Duodenal mucosa (tissue), 2 donors: ENCODE measurements around the gene ZNF613.
"Not testable (repeated sequence)": the region's sequence is repeated elsewhere in the genome, so short reads cannot be mapped to it uniquely, and the experiment has no call there.

Experiments used
- H3K27ac ChIP-seq: one replicate; pipeline ENCODE4 v1.7.0; 2013; ENCODE audit warnings: low read depth, low read length
- H3K27me3 ChIP-seq, 2 donors: one replicate each; pipeline ENCODE4 v1.7.0; 2013; ENCODE audit warnings: low read length in 2 of 2, control low read depth in 1 of 2; ENCODE audit not compliant: insufficient read depth in 2 of 2, control insufficient read depth in 1 of 2
- H3K36me3 ChIP-seq, 2 donors: one replicate each; pipeline ENCODE4 v1.7.0; 2013; ENCODE audit warnings: low read length in 2 of 2, control low read depth in 1 of 2; ENCODE audit not compliant: insufficient read depth in 2 of 2, control insufficient read depth in 1 of 2
- H3K4me1 ChIP-seq, 2 donors: one replicate each; pipeline ENCODE4 v1.7.0; 2013; ENCODE audit warnings: low read length in 2 of 2, control low read depth in 1 of 2; ENCODE audit not compliant: insufficient read depth in 2 of 2, control insufficient read depth in 1 of 2
- H3K4me3 ChIP-seq, 2 donors: one replicate each; pipeline ENCODE4 v1.7.0; 2013; ENCODE audit warnings: low read length in 2 of 2, low read depth in 1 of 2
- H3K9ac ChIP-seq, 2 donors: one replicate each; pipeline ENCODE4 v1.7.0; 2013; ENCODE audit warnings: low read length in 2 of 2, low read depth in 1 of 2
- H3K9me3 ChIP-seq, 2 donors: one replicate each; pipeline ENCODE4 v1.7.0; 2013; ENCODE audit warnings: low read length in 2 of 2, control low read depth in 1 of 2; ENCODE audit not compliant: control insufficient read depth in 1 of 2

ZNF613 gene

DNA sequence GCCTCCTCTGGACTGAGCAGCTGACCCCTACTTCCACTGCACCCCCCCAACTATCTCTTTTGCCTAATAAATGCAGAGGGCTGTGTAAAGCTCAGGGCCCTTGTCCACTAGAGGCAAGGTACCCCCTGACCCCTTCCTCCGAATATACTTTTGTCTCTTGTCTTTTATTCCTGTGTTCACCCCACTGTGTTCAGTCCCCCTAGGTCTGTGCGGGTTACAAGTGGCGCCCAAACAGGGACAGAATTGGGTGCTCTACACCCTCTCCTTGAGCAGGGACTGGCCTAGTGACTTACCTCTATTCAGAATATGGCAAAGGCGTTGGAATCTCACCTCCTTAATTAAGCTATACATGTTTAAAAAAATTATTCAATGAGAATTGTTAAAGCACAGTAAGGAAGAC is 44.4 kb downstream of the ZNF613 start:
- peak overlapping the region; percentile 34 to 56 for H3K4me3 ChIP-seq
- H3K27ac ChIP-seq, result no peak overlapping the region
- H3K36me3 ChIP-seq, result peaks cover 65 to 78% of the 10 kb centered on the region in 2 donors
- no peak overlapping the region for H3K9ac ChIP-seq
- no peaks in the 10 kb centered on the region for H3K4me1 ChIP-seq
- no peaks in the 10 kb centered on the region for H3K27me3 ChIP-seq
- peaks cover 86 to 91% of the 10 kb centered on the region in 2 donors for H3K9me3 ChIP-seq

DNA sequence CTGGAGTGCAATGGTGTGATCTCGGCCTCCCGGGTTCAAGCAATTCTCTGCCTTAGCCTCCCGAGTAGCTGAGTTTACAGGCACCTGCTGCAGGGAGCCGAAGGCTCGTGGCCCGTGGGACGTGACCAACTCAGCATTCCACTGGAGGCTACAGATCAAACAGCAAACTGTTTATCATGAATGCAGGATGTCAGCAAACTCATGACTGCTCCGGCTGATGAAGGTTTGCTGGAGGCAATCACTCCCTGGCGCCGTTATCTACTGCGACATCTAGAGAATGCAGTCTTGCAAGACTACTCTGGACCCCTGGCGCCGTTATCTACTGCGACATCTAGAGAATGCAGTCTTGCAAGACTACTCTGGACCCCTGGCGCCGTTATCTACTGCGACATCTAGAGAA is 48.5 kb downstream of the ZNF613 start:
- H3K9me3 ChIP-seq, result peaks cover 88 to 90% of the 10 kb centered on the region in 2 donors
- not testable (repeated sequence) for H3K4me1 ChIP-seq, H3K27me3 ChIP-seq, H3K9ac ChIP-seq, H3K27ac ChIP-seq
- H3K4me3 ChIP-seq, result peak overlapping the region in 1 of 2 donors; percentile 21
- H3K36me3 ChIP-seq, result peaks cover 50 to 62% of the 10 kb centered on the region in 2 donors

GRCh38 chr19:51976852-51977251 is 49.6 kb downstream of the ZNF613 start:
- H3K4me1 ChIP-seq, result no peaks in the 10 kb centered on the region
- H3K4me3 ChIP-seq, result peak overlapping the region in 1 of 2 donors; percentile 40
- no peak overlapping the region for H3K27ac ChIP-seq
- H3K27me3 ChIP-seq, result no peaks in the 10 kb centered on the region
- H3K9ac ChIP-seq, result no peak overlapping the region
- H3K9me3 ChIP-seq, result peaks cover 85 to 88% of the 10 kb centered on the region in 2 donors
- H3K36me3 ChIP-seq, result peaks cover 39 to 57% of the 10 kb centered on the region in 2 donors

- peak overlapping the region in 1 of 2 donors; percentile 40 for H3K4me3 ChIP-seq
- H3K9ac ChIP-seq, result no peak overlapping the region
- no peak overlapping the region for H3K27ac ChIP-seq
- no peaks in the 10 kb centered on the region for H3K4me1 ChIP-seq
- peaks cover 81 to 87% of the 10 kb centered on the region in 2 donors for H3K9me3 ChIP-seq
- peaks cover 34 to 54% of the 10 kb centered on the region in 2 donors for H3K36me3 ChIP-seq
- no peaks in the 10 kb centered on the region for H3K27me3 ChIP-seq
These were observed 50.1 kb downstream of the ZNF613 start for GRCh38 chr19:51977346-51977745.

- H3K9me3 ChIP-seq, result peaks cover 80 to 85% of the 10 kb centered on the region in 2 donors
- peak overlapping the region in 1 of 2 donors; percentile 43 for H3K4me3 ChIP-seq
- peaks cover 25 to 45% of the 10 kb centered on the region in 2 donors for H3K36me3 ChIP-seq
These were observed 51.6 kb downstream of the ZNF613 start for GRCh38 chr19:51978882-51979281.

GRCh38 chr19:51980116-51980736 is 53.0 kb downstream of the ZNF613 start:
- Histone ChIP-seq H3K36me3 (peaks cover 13 to 35% of the 10 kb centered on the region in 2 donors), H3K4me3 (peak overlapping the region in 1 of 2 donors; percentile 43), H3K9me3 (peaks cover 71 to 82% of the 10 kb centered on the region in 2 donors), H3K4me1 (no peaks in the 10 kb centered on the region), H3K27ac (no peak overlapping the region), H3K27me3 (no peaks in the 10 kb centered on the region), H3K9ac (no peak overlapping the region)

More at GRCh38 chr19:51978882-51979281, 51.6 kb downstream of the ZNF613 start:
- Histone ChIP-seq H3K27me3 (no peaks in the 10 kb centered on the region), H3K4me1 (no peaks in the 10 kb centered on the region), H3K27ac (no peak overlapping the region), H3K9ac (no peak overlapping the region)

DNA sequence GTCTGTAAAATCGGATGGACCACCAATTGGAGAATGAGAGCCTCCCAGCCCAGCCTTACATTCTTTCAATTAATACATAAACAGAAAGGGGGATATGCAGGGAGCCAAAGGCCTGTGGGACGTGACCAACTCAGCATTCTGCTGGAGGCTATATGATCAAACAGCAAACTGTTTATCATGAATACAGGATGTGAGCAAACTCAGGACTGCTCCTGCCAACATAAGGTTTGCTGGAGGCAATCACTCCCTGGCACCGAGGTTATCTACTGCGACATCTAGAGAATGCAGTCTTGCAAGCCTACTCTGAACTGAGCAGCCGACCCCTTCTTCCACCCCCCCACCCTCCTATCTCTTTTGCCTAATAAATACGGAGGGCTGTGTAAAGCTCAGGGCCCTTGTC is 53.7 kb downstream of the ZNF613 start:
- not testable (repeated sequence) for H3K4me3 ChIP-seq, H3K4me1 ChIP-seq, H3K9ac ChIP-seq, H3K27ac ChIP-seq, H3K27me3 ChIP-seq
- H3K9me3 ChIP-seq, result peaks cover 68 to 83% of the 10 kb centered on the region in 2 donors
- peaks cover 13 to 35% of the 10 kb centered on the region in 2 donors for H3K36me3 ChIP-seq

GRCh38 chr19:51983361-51983760 is 56.1 kb downstream of the ZNF613 start:
- Histone ChIP-seq H3K4me3 (no peak overlapping the region), H3K36me3 (peaks cover 13 to 33% of the 10 kb centered on the region in 2 donors), H3K27ac (no peak overlapping the region), H3K9me3 (peaks cover 46 to 61% of the 10 kb centered on the region in 2 donors), H3K4me1 (peaks cover 0 to 10% of the 10 kb centered on the region in 2 donors), H3K27me3 (no peaks in the 10 kb centered on the region), H3K9ac (no peak overlapping the region)

DNA sequence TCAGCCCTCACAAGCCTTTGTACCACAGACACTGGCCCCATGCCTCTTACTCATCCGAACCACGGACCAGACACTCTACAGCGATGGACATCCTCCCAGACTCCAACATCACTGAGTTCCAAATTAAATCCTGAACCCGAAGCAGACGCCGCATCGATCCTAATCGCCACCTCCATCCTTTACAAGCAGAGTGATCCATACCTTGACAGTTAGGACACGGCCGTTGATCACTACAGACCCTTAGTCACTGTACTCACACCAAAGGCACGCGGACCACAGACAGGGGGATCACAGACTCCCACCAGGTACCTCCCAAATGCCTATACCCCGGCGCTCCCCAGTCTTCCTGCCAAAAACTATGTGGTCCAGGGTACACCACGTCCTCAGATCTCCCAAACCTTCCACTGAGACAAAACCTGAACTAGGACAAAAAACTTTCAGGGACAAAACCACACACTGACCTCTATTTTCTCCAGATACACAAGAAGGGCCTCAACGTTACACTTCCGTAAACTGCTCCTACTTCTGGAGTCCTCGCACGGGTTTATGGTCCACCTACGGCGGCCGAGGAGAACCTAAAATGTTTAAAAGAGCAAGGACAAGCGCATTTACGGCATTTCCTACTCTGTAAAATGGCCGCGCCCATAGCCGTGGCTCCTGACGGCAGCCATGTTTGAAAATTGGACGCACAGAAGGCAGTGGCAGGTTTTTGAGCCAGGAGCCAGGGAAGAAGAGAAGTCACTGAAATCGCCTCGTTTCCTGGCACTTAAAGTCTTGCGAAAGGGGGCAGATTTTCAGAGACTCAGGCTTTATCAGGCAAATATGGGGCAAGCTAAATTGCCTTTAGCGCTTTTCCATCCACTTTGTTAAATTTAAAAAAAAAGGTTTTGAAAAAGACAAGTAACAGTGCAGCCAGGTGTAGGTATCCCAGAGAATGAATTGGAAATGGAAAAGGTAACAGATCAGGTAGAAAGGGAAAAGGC is 59.3 kb downstream of the ZNF613 start, which contains the start of gene ZNF350:
Gene ZNF350, minus strand, starts transcription at position 532 of the 983 bp plus-strand sequence. CDS start 12,480 bp downstream, outside the sequence.
- Histone ChIP-seq H3K4me3 (peak within 1 kb of the TSS; percentile 97 to 100), H3K27me3 (no peaks in the 10 kb centered on the region), H3K4me1 (peaks cover 0 to 10% of the 10 kb centered on the region in 2 donors), H3K9me3 (peaks cover 45 to 53% of the 10 kb centered on the region in 2 donors), H3K9ac (peak within 1 kb of the TSS; percentile 78 to 98), H3K36me3 (peaks cover 0 to 7% of the 10 kb centered on the region in 2 donors), H3K27ac (peak within 1 kb of the TSS; percentile 26)

GRCh38 chr19:51993422-51993821 is 66.2 kb downstream of the ZNF613 start:
- Histone ChIP-seq H3K36me3 (peaks cover 41 to 51% of the 10 kb centered on the region in 2 donors), H3K9me3 (peaks cover 77 to 84% of the 10 kb centered on the region in 2 donors), H3K4me1 (no peaks in the 10 kb centered on the region), H3K4me3 (peak overlapping the region; percentile 24 to 44), H3K27me3 (no peaks in the 10 kb centered on the region), H3K9ac (no peak overlapping the region), H3K27ac (no peak overlapping the region)
